ENCODE measurements around the gene DSCAM.

GRCh38 chr21:40729761-40730425 lies 117.1 kb downstream of the DSCAM start:
- TF ChIP-seq CTCF (IDR thresholded peaks at IDR 0.05) (no peak), EZH2 (IDR thresholded peaks at IDR 0.05; ENCODE audit: borderline replicate concordance, insufficient read depth, low read depth, low read length, poor library complexity, severe bottlenecking) (no peak)
